Kidney (tissue), 14 donors: ENCODE data around the gene PARN. TPM values are rescaled to one million over a fixed set of nuclear protein-coding genes. Genes with fewer than 3 reads are reported as not detected.

Experiments used
- DNase-seq, 5 donors: peaks; one replicate each; pipeline ENCODE4 v3.0.0-alpha.2; 2013 to 2020
- FAIRE-seq: peaks from 2 replicates; lab custom pipeline; 2012; peaks lifted over from hg19 to GRCh38; lab: Jason Lieb, UNC
- H3K27ac ChIP-seq, 2 donors: one replicate each; pipeline ENCODE4 v1.7.0; 2013; ENCODE audit warnings: low read depth in 2 of 2, low read length in 2 of 2, inconsistent platforms in 1 of 2
- H3K27me3 ChIP-seq: one replicate; pipeline ENCODE4 v1.7.1; 2013; ENCODE audit warnings: low read length, inconsistent platforms; ENCODE audit not compliant: control insufficient read depth, insufficient read depth
- H3K36me3 ChIP-seq, 3 donors: one replicate each; pipeline versions ENCODE4 v1.7.0 to v1.7.1; 2013; ENCODE audit warnings: low read length in 3 of 3, control low read depth in 1 of 3, inconsistent platforms in 1 of 3; ENCODE audit not compliant: insufficient read depth in 3 of 3, control insufficient read depth in 2 of 3
- H3K4me1 ChIP-seq, 3 donors: one replicate each; pipeline versions ENCODE4 v1.7.0 to v1.7.1; 2013; ENCODE audit warnings: low read length in 3 of 3, inconsistent platforms in 1 of 3, low read depth in 1 of 3; ENCODE audit not compliant: control insufficient read depth in 2 of 3, insufficient read depth in 2 of 3
- H3K4me3 ChIP-seq, 3 donors: one replicate each; pipeline versions ENCODE4 v1.7.0 to v1.8.1; 2013; ENCODE audit warnings: low read length in 3 of 3, control low read depth in 1 of 3, inconsistent platforms in 1 of 3
- H3K9ac ChIP-seq, 3 donors: one replicate each; pipeline versions ENCODE4 v1.7.0 to v1.7.1; 2013; ENCODE audit warnings: low read length in 3 of 3, control low read depth in 1 of 3, inconsistent platforms in 1 of 3
- H3K9me3 ChIP-seq, 3 donors: one replicate each; pipeline versions ENCODE4 v1.7.0 to v1.7.1; 2013; ENCODE audit warnings: low read length in 3 of 3, control low read depth in 1 of 3, inconsistent platforms in 1 of 3; ENCODE audit not compliant: control insufficient read depth in 2 of 3, insufficient read depth in 1 of 3
- intact Hi-C: fragments of 100-400 bp; cut with DNase I; formaldehyde crosslinking; loops from one replicate; pipeline ENCODE4 v1.11.1; 2022
- polyA plus RNA-seq: library from polyadenylated mRNA; stranded (reverse); fragments of 350-450 nt; fragmentation: Illumina TruSeq; extraction: RNeasy Lipid Tissue Mini Kit (QIAGEN cat#74804); gene quantifications from one replicate; pipeline ENCODE4 v1.2.3, GENCODE V29; 2014; ENCODE audit warnings: low read depth, low replicate concordance; ENCODE audit not compliant: insufficient read depth
- total RNA-seq: library from RNA; stranded (reverse); fragmentation: NEBNext Ultra II Directional; extraction: Animal tissue kit (Norgen Biotek cat#: 25700); gene quantifications from one replicate; pipeline ENCODE4 v1.2.1, GENCODE V29; 2021
- TF ChIP-seq, protein P1 (sequence below): IDR thresholded peaks from 3 replicates; pipeline ENCODE4 v1.5.1; 2012; ENCODE audit warnings: mild to moderate bottlenecking, moderate library complexity, borderline replicate concordance; ENCODE audit not compliant: insufficient read depth; ENCODE audit errors: extremely low read depth
- donor health status: control.
- donor health status: control.
- donor health status: control.
- donor health status: control.
- donor health status: control.
- donor health status: DM: yes; HTN: yes; CAD: no.
- donor health status: Normal renal cell carcinoma (clear cell type).

The PARN gene
- total and polyA plus RNA-seq, 2 donors from 2014 or later = 17.3 to 32.5 TPM

- Histone ChIP-seq H3K4me1 (no peaks in the 10 kb centered on the region), H3K9me3 (no peaks in the 10 kb centered on the region), H3K36me3 (no peaks in the 10 kb centered on the region), H3K9ac (no peak overlapping the region), H3K4me3 (no peak overlapping the region), H3K27ac (no peak overlapping the region), H3K27me3 (no peaks in the 10 kb centered on the region)
- intact Hi-C loops = no loop called here
- FAIRE-seq (no peak), DNase-seq (no peak)
- TF ChIP-seq, protein P1, sequence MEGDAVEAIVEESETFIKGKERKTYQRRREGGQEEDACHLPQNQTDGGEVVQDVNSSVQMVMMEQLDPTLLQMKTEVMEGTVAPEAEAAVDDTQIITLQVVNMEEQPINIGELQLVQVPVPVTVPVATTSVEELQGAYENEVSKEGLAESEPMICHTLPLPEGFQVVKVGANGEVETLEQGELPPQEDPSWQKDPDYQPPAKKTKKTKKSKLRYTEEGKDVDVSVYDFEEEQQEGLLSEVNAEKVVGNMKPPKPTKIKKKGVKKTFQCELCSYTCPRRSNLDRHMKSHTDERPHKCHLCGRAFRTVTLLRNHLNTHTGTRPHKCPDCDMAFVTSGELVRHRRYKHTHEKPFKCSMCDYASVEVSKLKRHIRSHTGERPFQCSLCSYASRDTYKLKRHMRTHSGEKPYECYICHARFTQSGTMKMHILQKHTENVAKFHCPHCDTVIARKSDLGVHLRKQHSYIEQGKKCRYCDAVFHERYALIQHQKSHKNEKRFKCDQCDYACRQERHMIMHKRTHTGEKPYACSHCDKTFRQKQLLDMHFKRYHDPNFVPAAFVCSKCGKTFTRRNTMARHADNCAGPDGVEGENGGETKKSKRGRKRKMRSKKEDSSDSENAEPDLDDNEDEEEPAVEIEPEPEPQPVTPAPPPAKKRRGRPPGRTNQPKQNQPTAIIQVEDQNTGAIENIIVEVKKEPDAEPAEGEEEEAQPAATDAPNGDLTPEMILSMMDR = no peak
Observed at GRCh38 chr16:14514967-14515366, 115.1 kb downstream of the PARN start.

DNA sequence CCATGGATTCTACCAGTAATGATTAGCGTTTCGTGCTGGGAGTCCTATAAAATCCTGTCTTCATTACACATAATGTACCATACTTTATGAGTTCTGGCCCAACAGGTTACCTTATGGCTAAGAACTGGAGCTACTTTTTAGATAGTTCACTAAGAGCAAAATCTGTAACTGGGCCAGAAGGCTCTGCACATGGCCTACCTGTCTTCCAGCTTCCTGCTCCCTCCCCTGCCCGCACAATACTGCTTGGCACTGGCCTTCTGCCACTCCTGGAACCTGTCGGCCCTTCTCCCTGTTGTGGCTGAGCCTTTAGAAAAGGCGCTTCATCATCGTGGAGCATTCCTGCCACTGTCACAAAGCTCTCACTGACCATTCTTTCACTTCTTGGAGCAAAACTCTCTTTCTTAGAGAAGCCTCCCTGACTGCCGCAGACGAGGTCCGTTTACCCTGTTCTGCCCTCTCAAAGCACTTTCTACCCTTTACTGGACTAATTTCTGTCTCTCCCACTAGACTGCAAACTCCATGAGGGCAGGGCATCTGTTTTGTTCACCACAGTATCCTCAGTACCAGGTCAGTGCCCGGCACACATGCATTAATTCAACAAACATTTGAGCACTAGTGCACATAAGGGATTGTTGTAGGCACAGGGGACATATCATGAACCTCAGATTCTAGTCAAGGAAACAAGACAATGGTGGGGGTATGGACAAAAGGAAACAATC is 116.5 kb downstream of the PARN start:
- no peak overlapping the region for H3K9ac ChIP-seq
- intact Hi-C loops = no loop called here
- no peak for DNase-seq
- H3K36me3 ChIP-seq = no peaks in the 10 kb centered on the region
- H3K27me3 ChIP-seq = no peaks in the 10 kb centered on the region
- H3K27ac ChIP-seq = no peak overlapping the region
- H3K9me3 ChIP-seq = no peaks in the 10 kb centered on the region
- no peak overlapping the region for H3K4me3 ChIP-seq
- H3K4me1 ChIP-seq = peaks cover 0 to 9% (median 0%) of the 10 kb centered on the region in 3 donors
- FAIRE-seq = no peak
- TF ChIP-seq, protein P1 = no peak

DNA sequence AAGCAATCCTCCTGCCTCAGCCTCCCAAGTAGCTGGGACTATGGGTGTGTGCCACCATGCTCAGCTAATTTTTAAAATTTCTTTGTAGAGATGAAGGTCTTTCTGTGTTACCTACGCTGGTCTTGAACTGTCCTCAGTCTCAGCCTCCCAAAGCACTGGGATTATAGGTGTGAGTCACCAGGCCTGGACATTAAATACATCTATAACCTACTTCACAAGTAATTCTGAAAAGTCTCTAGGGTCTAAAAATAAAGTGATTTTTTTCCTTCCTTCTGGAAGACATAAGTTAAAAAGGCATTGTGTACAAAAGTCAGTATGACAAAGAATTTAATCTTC is 118.3 kb downstream of the PARN start:
- Histone ChIP-seq H3K4me1 (peaks cover 0 to 9% (median 0%) of the 10 kb centered on the region in 3 donors), H3K27ac (no peak overlapping the region), H3K9me3 (no peaks in the 10 kb centered on the region), H3K36me3 (no peaks in the 10 kb centered on the region), H3K9ac (no peak overlapping the region), H3K4me3 (no peak overlapping the region), H3K27me3 (no peaks in the 10 kb centered on the region)
- intact Hi-C loops = no loop called here
- TF ChIP-seq, protein P1 = no peak
- DNase-seq = no peak
- FAIRE-seq = no peak
